K562 (cell line): ENCODE measurements around the gene CIB2. TPM values are rescaled to one million over a fixed set of nuclear protein-coding genes. Genes with fewer than 3 reads are reported as not detected.

Experiments used
- DLX4 ChIP-seq: fragments of 250-450 bp; sonication (Bioruptor Pico); IDR thresholded peaks from 2 replicates; pipeline ENCODE4 v1.6.1; 2021; ENCODE audit warnings: mild to moderate bottlenecking
- HNRNPL ChIP-seq: fragments of 200-400 bp; formaldehyde crosslinking; IDR thresholded peaks from 2 replicates; pipeline ENCODE4 v1.6.1; 2017; ENCODE audit warnings: low read depth, mild to moderate bottlenecking, low read length
- ILF3 ChIP-seq: fragments of 450-650 bp; IDR thresholded peaks from 2 replicates; pipeline ENCODE4 v1.6.1; 2018; ENCODE audit warnings: antibody characterized with exemption, mild to moderate bottlenecking, moderate library complexity, borderline replicate concordance
- MEF2A ChIP-seq: IDR thresholded peaks from 2 replicates; pipeline ENCODE4 v1.6.1; 2011; ENCODE audit warnings: low read depth, mild to moderate bottlenecking, low read length, moderate library complexity; ENCODE audit not compliant: control insufficient read depth
- MEF2D ChIP-seq: conservative IDR thresholded peaks from 2 replicates; pipeline ENCODE4 v1.6.1; 2016; ENCODE audit warnings: low read depth, missing genetic modification characterization, missing compliant biosample characterization
- NCOA2 ChIP-seq, 2 experiments: fragments of 450-650 bp; IDR thresholded peaks; 2 replicates each; pipeline ENCODE4 v1.6.1; 2018; ENCODE audit warnings: mild to moderate bottlenecking in 2 of 2, moderate library complexity in 1 of 2; ENCODE audit not compliant: partially characterized antibody in 2 of 2
- RERE ChIP-seq: sonication (generic); formaldehyde crosslinking; IDR thresholded peaks from 2 replicates; pipeline ENCODE4 v1.8.0; 2023; ENCODE audit warnings: missing genetic modification reagents, mild to moderate bottlenecking, borderline replicate concordance
- SFPQ ChIP-seq: fragments of 200-400 bp; formaldehyde crosslinking; IDR thresholded peaks from 2 replicates; pipeline ENCODE4 v1.6.1; 2017; ENCODE audit warnings: mild to moderate bottlenecking, low read depth, low read length, moderate library complexity
- SIN3A ChIP-seq, 2 experiments: fragments of 150-350 bp in 1 of 2; IDR thresholded peaks; 2 replicates each; pipeline ENCODE4 v1.6.1; 2011 to 2016; ENCODE audit warnings: borderline replicate concordance in 2 of 2, low read depth in 2 of 2, low read length in 2 of 2, mild to moderate bottlenecking in 2 of 2, moderate library complexity in 2 of 2; ENCODE audit not compliant: control insufficient read depth in 1 of 2
- THRA ChIP-seq: fragments of 450-650 bp; IDR thresholded peaks from 2 replicates; pipeline ENCODE4 v1.6.1; 2017; ENCODE audit warnings: mild to moderate bottlenecking, moderate library complexity
- UBTF ChIP-seq, 2 experiments: IDR thresholded peaks; 2 replicates each; pipeline ENCODE4 v1.6.1; 2012; ENCODE audit warnings: improper control_type of control experiment in 2 of 2, low read depth in 2 of 2, low read length in 2 of 2, borderline replicate concordance in 1 of 2
- ZBTB17 ChIP-seq: fragments of 450-650 bp; formaldehyde crosslinking; IDR thresholded peaks from 2 replicates; pipeline ENCODE4 v1.4.0; 2020; ENCODE audit warnings: mild to moderate bottlenecking
- ZNF445 ChIP-seq: fragments of 250-450 bp; sonication (Bioruptor Pico); IDR thresholded peaks from 2 replicates; pipeline ENCODE4 v1.4.0; 2020; ENCODE audit warnings: low read depth, mild to moderate bottlenecking, moderate library complexity
- polyA plus RNA-seq, 8 experiments: library from polyadenylated mRNA; depleted of rRNA in 4 of 8; stranded (reverse) in 5 of 8; unstranded in 3 of 8; fragments of >200 nt; fragmentation: Nextera tagmentation in 2 of 8; fragmentation: Illumina TruSeq in 1 of 8; extraction: Ambion mirVana in 2 of 8; extraction: Trizol in 1 of 8; gene quantifications; 2 replicates each; pipeline versions ENCODE4 v1.2.1 to v1.2.3, GENCODE V29; 2011 to 2014; ENCODE audit warnings: inconsistent platforms in 1 of 8, missing spikeins in 1 of 8
- total RNA-seq, 7 experiments: library from RNA; depleted of rRNA in 6 of 7; stranded (reverse); fragments of >200 nt in 6 of 7; fragmentation: Illumina TruSeq in 2 of 7; extraction: Trizol in 2 of 7; gene quantifications; 2 replicates each; pipeline versions ENCODE4 v1.2.1 to v1.2.3, GENCODE V29; 2011 to 2021; ENCODE audit warnings: low replicate concordance in 1 of 7

Gene CIB2
- total and polyA plus RNA-seq, 9 of the 15 experiments (the other 6 are each of a cell fraction or from before 2014, with no cell fraction given): 1.5 to 37.4 (median 19.4) TPM

- TF ChIP-seq ZBTB17 (CRISPR knock-in tag) (no peak), NCOA2 (IDR thresholded peaks at IDR 0.05; ENCODE audit: partially characterized antibody in 2 of 2) (no peak), MEF2A (no peak), THRA (no peak), SIN3A (IDR thresholded peaks at IDR 0.05; ENCODE audit: borderline replicate concordance in 2 of 2, control insufficient read depth in 1 of 2, low read depth in 2 of 2, low read length in 2 of 2) (no peak; a peak in 1 of 4 replicates), UBTF (IDR thresholded peaks at IDR 0.05; ENCODE audit: borderline replicate concordance in 1 of 2, low read depth in 2 of 2, low read length in 2 of 2) (no peak), DLX4 (CRISPR knock-in tag) (no peak), RERE (no peak), ZNF445 (CRISPR knock-in tag) (no peak), ILF3 (no peak), HNRNPL (peak; percentile 15; the same call in 1 of the 2 replicates), MEF2D (tag) (no peak), SFPQ (no peak)
These were observed 54.0 kb downstream of the CIB2 start, which contains the start of gene TBC1D2B (continued) for GRCh38 chr15:78077053-78077870.
